CD4-positive, alpha-beta T cell (primary cell): ENCODE data around the gene CRIM1. TPM values are rescaled to one million over a fixed set of nuclear protein-coding genes. Genes with fewer than 3 reads are reported as not detected.

Experiments used
- ATAC-seq: fragments of 200-7000 bp; cut with Tn5 transposase; one replicate; pipeline ENCODE4 v1.10.0; 2022; ENCODE audit warnings: mild to moderate bottlenecking; ENCODE audit not compliant: poor library complexity
- CTCF ChIA-PET: fragments of 350-600 bp; sonication (Branson Sonifier 250); formaldehyde crosslinking; loops from one replicate; lab custom pipeline; 2021; ENCODE audit warnings: antibody characterized with exemption, inconsistent platforms; lab: Charles Lee
- POLR2A ChIA-PET: fragments of 350-600 bp; sonication (Branson Sonifier 250); formaldehyde crosslinking; loops from one replicate; lab custom pipeline; 2021; ENCODE audit warnings: antibody characterized with exemption, inconsistent platforms; lab: Charles Lee
- DNase-seq, 14 experiments: peaks; one replicate each; pipeline ENCODE4 v3.0.0-alpha.2; 2013 to 2020; ENCODE audit warnings: mixed read lengths in 2 of 14
- H3K27ac ChIP-seq, 2 donors: one replicate each; pipeline versions ENCODE4 v1.5.1 to v1.7.0; 2013; ENCODE audit warnings: low read length in 2 of 2, low read depth in 1 of 2, mild to moderate bottlenecking in 1 of 2
- H3K27me3 ChIP-seq, 2 experiments: 1 replicate in 1 of 2; 2 replicates in 1 of 2; pipeline versions ENCODE4 v1.6.1 to v1.7.0; 2013; ENCODE audit warnings: low read length in 2 of 2, control low read depth in 1 of 2, mild to moderate bottlenecking in 1 of 2, moderate library complexity in 1 of 2; ENCODE audit not compliant: insufficient read depth in 2 of 2, control insufficient read depth in 1 of 2
- H3K36me3 ChIP-seq: one replicate; pipeline ENCODE4 v1.6.1; 2013; ENCODE audit warnings: low read length, control low read depth; ENCODE audit not compliant: insufficient read depth
- H3K4me1 ChIP-seq: one replicate; pipeline ENCODE4 v1.6.1; 2013; ENCODE audit warnings: low read length, control low read depth; ENCODE audit not compliant: insufficient read depth
- H3K4me3 ChIP-seq: one replicate; pipeline ENCODE4 v1.5.1; 2013; ENCODE audit warnings: mild to moderate bottlenecking, low read length, moderate library complexity
- H3K9me3 ChIP-seq, 2 experiments: 1 replicate in 1 of 2; 2 replicates in 1 of 2; pipeline versions ENCODE4 v1.6.1 to v1.7.0; 2013; ENCODE audit warnings: low read length in 2 of 2, mild to moderate bottlenecking in 2 of 2, control low read depth in 1 of 2, moderate library complexity in 1 of 2; ENCODE audit not compliant: control insufficient read depth in 1 of 2, insufficient read depth in 1 of 2
- H3K27ac Mint-ChIP-seq: one replicate; pipeline ENCODE4 v1.8.0; 2020; ENCODE audit warnings: mixed read lengths
- H3K27me3 Mint-ChIP-seq: one replicate; pipeline ENCODE4 v1.8.0; 2021; ENCODE audit warnings: mixed read lengths
- H3K36me3 Mint-ChIP-seq: one replicate; pipeline ENCODE4 v1.8.0; 2021; ENCODE audit warnings: low read depth, mixed read lengths
- H3K4me1 Mint-ChIP-seq: one replicate; pipeline ENCODE4 v1.8.0; 2021; ENCODE audit warnings: low read depth, mixed read lengths
- H3K4me3 Mint-ChIP-seq: one replicate; pipeline ENCODE4 v1.8.0; 2020; ENCODE audit warnings: mild to moderate bottlenecking, mixed read lengths
- H3K9me3 Mint-ChIP-seq: one replicate; pipeline ENCODE4 v1.8.0; 2020; ENCODE audit warnings: mixed read lengths
- intact Hi-C, 2 experiments: fragments of 100-400 bp; cut with DNase I in 1 of 2; cut with micrococcal nuclease in 1 of 2; formaldehyde crosslinking; loops; one replicate each; pipeline versions ENCODE4 v1.15.1 to v1.9.0; 2023 to 2025; cut with DNase I, micrococcal nuclease
- total RNA-seq, 174 experiments: library from RNA in 2 of 174; stranded (reverse) in 2 of 174; gene quantifications; one replicate each; pipeline ENCODE4 v1.2.3 and lab custom pipeline; 2021 to 2026
- TF ChIP-seq, protein P1 (sequence below): fragments of 200-600 bp; IDR thresholded peaks from one replicate; pipeline ENCODE4 v1.8.0; 2022; ENCODE audit warnings: antibody characterized with exemption, mild to moderate bottlenecking

The CRIM1 gene
- total RNA-seq, 2 experiments from 2014 or later: 1.1 to 1.7 TPM

- no peaks in the 10 kb centered on the region for H3K27me3 ChIP-seq
- ChIA-PET CTCF (no interaction called here), POLR2A (interaction anchor here (0.6 kb wide), 1 partner anchor 110 kb away, joined by 3 read pairs; no protein-coding TSS in a partner anchor)
- H3K27me3 Mint-ChIP-seq: no peaks in the 10 kb centered on the region
- ATAC-seq (no peak), DNase-seq (no peak)
- H3K4me3 Mint-ChIP-seq: no peak overlapping the region
- TF ChIP-seq, protein P1, sequence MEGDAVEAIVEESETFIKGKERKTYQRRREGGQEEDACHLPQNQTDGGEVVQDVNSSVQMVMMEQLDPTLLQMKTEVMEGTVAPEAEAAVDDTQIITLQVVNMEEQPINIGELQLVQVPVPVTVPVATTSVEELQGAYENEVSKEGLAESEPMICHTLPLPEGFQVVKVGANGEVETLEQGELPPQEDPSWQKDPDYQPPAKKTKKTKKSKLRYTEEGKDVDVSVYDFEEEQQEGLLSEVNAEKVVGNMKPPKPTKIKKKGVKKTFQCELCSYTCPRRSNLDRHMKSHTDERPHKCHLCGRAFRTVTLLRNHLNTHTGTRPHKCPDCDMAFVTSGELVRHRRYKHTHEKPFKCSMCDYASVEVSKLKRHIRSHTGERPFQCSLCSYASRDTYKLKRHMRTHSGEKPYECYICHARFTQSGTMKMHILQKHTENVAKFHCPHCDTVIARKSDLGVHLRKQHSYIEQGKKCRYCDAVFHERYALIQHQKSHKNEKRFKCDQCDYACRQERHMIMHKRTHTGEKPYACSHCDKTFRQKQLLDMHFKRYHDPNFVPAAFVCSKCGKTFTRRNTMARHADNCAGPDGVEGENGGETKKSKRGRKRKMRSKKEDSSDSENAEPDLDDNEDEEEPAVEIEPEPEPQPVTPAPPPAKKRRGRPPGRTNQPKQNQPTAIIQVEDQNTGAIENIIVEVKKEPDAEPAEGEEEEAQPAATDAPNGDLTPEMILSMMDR: no peak
- H3K36me3 ChIP-seq: no peaks in the 10 kb centered on the region
- no peak overlapping the region for H3K27ac ChIP-seq
- intact Hi-C loops: no loop called here
- H3K4me1 ChIP-seq: peaks cover 6% of the 10 kb centered on the region
- no peak overlapping the region for H3K4me3 ChIP-seq
- no peaks in the 10 kb centered on the region for H3K9me3 ChIP-seq
- H3K36me3 Mint-ChIP-seq: no peaks in the 10 kb centered on the region
- H3K4me1 Mint-ChIP-seq: no peaks in the 10 kb centered on the region
- no peaks in the 10 kb centered on the region for H3K9me3 Mint-ChIP-seq
- no peak overlapping the region for H3K27ac Mint-ChIP-seq
These were observed 106.8 kb downstream of the CRIM1 start for GRCh38 chr2:36462311-36462935.

GRCh38 chr2:36463365-36463764 is 107.8 kb downstream of the CRIM1 start:
- no peak overlapping the region for H3K27ac Mint-ChIP-seq

DNA sequence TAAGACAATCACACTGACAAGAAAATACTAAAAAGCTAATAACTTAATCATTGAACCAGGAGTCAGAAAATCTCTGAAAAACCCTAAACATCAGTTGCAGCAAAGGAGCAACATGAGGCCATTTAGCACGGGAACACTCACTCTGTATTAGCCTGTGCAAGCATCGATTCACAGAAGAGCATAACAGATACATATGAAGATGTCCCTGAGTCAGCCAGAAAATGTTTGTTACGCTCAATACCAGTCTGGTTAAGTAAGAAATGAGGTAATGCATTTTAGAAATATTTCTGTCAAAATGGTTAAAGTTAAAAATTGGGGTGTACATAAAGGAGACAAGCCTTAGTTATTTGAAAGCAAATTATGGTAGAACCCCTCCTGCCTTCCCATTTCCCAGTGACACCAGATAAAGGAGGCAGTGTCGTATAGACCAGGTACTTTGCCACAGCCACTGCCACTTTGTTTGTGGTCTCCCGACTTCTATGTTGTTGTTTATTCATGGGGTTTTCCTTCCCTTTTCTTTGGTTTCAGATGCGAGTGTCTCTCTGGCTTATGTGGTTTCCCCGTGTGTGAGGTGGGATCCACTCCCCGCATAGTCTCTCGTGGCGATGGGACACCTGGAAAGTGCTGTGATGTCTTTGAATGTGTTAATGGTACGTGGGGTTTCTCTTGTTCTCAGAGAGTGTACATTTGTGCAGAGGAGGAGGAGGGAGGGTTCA is 108.6 kb downstream of the CRIM1 start:
- DNase-seq (no peak), ATAC-seq (no peak)
- Histone ChIP-seq H3K9me3 (no peaks in the 10 kb centered on the region), H3K27ac (no peak overlapping the region), H3K4me3 (no peak overlapping the region), H3K36me3 (no peaks in the 10 kb centered on the region), H3K27me3 (no peaks in the 10 kb centered on the region), H3K4me1 (peaks cover 6% of the 10 kb centered on the region)
- Mint-ChIP-seq H3K36me3 (no peaks in the 10 kb centered on the region), H3K27ac (no peak overlapping the region), H3K27me3 (no peaks in the 10 kb centered on the region), H3K4me3 (no peak overlapping the region), H3K9me3 (no peaks in the 10 kb centered on the region), H3K4me1 (no peaks in the 10 kb centered on the region)
- intact Hi-C loops: no loop called here
- TF ChIP-seq, protein P1: no peak
- ChIA-PET POLR2A (no interaction called here), CTCF (no interaction called here)

More at GRCh38 chr2:36463365-36463764, 107.8 kb downstream of the CRIM1 start:
- Mint-ChIP-seq H3K27me3 (no peaks in the 10 kb centered on the region), H3K4me1 (no peaks in the 10 kb centered on the region), H3K4me3 (no peak overlapping the region), H3K9me3 (no peaks in the 10 kb centered on the region), H3K36me3 (no peaks in the 10 kb centered on the region)
- TF ChIP-seq, protein P1: no peak
- Histone ChIP-seq H3K27me3 (no peaks in the 10 kb centered on the region), H3K4me3 (no peak overlapping the region), H3K9me3 (no peaks in the 10 kb centered on the region), H3K36me3 (no peaks in the 10 kb centered on the region), H3K4me1 (peaks cover 6% of the 10 kb centered on the region), H3K27ac (no peak overlapping the region)
- DNase-seq: no peak
- POLR2A ChIA-PET: no interaction called here
- CTCF ChIA-PET: no interaction called here
- no peak for ATAC-seq
- intact Hi-C loops: no loop called here
